Uterus (tissue), 2 donors: ENCODE measurements around the gene RALGPS2.

Experiments
- CTCF ChIP-seq, 4 experiments: fragments of 200-600 bp in 2 of 4; fragments of 450-650 bp in 2 of 4; sonication (generic) in 2 of 4; IDR thresholded peaks; one replicate each; pipeline ENCODE4 v1.5.1; 2016 to 2019; ENCODE audit warnings: antibody characterized with exemption in 4 of 4, mild to moderate bottlenecking in 2 of 4, moderate library complexity in 1 of 4
- POLR2A ChIP-seq, 2 donors: fragments of 450-650 bp; IDR thresholded peaks; one replicate each; pipeline ENCODE4 v1.6.1; 2016; ENCODE audit warnings: antibody characterized with exemption in 2 of 2, mild to moderate bottlenecking in 1 of 2, moderate library complexity in 1 of 2

GRCh38 chr1:178781533-178782330 is 56.7 kb downstream of the RALGPS2 start:
- no peak for TF ChIP-seq CTCF (IDR thresholded peaks at IDR 0.05)
- no peak for TF ChIP-seq POLR2A (IDR thresholded peaks at IDR 0.05)
